GM19324 (cell line): ENCODE measurements around the gene P3H3.

Experiments
- ATAC-seq: cut with Tn5 transposase; IDR thresholded peaks from one replicate; pipeline ENCODE4 v1.9.1; 2021; ENCODE audit warnings: mild to moderate bottlenecking, moderate library complexity; ENCODE audit not compliant: unreplicated experiment, low FRiP score

Gene P3H3

DNA sequence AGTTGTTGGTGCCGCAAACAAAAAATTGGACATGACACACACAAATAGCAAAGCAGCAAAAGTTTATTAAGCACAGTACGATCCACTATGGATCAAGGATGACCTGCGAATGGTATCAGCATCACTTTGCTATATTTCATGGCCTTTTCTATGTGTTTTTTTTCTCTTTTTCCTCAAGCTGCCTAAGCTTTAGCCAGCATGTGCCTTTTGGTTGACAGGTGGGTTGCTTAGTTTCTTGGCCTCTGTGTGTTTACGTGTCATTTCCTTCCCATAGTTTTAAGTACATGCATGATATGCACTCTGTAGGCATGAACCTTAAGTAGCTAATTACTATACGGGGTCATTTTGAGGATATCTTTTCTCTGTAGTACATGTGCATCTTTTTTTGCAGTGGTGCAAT lies 29.1 kb upstream of the P3H3 start:
- ATAC-seq: no peak

- no peak for ATAC-seq
Measured at GRCh38 chr12:6807170-6807569, 21.0 kb upstream of the P3H3 start.

DNA sequence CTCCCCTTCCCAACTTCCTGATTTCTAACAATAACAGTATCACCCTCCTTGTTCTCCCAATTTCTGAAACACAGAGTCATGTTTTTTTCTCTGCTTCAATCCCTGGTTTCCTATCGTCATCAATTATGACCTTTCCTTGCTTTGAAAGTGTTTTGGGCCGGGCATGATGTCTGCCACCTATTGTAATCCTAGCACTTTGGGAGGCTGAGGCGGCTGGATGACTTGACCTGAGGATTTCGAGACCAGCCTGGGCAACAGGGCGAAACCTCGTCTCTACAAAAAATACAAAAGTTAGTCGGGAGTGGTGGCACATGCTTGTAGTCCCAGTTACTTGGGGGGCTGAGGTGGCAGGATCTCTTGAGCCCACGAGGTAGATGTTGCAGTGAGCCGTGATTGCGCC lies 19.2 kb upstream of the P3H3 start:
- no peak for ATAC-seq

DNA sequence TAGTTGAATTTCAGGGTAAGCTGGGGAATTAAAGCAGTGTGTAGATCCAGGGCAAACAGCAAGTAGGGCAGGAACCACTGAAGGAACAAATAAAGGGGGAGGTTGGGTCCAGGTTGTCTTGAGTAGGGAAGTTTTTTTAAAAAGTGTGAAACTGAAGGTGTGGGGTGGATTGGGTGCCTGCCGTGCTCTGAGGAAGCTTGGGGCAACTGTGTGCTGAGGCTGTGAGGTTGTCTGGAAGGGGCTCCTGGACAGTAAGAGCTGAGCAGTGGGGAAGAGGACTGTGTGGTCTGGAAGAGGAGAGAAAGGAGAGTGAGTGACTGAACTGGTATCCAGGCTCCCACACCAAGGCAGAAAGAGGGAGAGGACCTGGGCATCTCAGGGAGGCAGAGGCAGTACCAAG lies 17.4 kb upstream of the P3H3 start:
- ATAC-seq: no peak

GRCh38 chr12:6813363-6813762 lies 14.8 kb upstream of the P3H3 start:
- ATAC-seq: no peak

DNA sequence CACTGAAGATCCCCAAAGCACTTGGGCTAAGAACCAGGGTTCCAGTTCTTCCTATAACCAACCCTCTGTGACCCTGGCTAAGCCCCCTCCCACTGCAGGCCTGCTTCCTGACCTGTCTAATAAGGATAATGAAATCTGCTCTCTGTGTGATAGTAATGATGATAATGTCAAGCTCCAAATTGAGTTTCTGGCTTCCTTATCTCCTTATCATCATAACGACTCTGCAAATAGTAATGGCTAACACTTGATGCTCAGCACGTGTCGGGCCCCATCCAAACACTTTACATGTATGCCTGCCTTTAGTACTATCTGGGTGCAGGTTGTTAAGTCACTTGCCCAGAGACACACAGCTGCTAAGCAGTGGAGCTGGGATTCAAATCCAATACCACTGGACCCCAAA lies 11.6 kb upstream of the P3H3 start:
- no peak for ATAC-seq

DNA sequence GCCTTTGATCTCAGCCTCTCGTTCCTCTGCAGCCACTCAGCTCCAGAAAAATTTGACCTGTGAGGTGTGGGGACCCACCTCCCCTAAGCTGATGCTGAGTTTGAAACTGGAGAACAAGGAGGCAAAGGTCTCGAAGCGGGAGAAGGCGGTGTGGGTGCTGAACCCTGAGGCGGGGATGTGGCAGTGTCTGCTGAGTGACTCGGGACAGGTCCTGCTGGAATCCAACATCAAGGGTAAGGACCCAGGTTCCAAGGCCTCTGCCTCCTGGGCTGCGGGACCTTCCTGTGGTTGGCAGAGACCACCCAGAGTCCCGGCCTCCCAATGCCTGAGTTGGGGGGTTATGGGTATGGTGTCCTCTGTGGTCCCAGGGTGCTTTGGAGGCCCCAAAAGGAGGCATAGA lies 11.1 kb upstream of the P3H3 start:
- no peak for ATAC-seq

DNA sequence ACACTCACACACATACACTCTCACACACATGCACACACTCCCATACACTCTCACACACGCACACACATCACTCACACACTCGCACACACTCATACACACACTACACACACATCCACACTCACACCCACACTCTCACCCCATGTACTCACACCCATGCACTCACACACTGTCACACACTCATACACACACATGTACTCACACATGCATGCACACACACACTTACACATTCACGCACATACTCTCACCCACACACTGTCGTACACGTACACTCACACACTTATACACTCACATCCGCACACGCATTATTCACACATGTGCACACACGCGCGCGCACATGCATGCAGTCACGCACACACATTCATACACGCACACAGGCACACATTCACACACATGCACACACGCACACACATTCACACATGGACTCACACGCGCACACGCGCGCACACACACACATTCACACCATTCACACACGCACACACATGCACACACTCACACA lies 10.5 kb upstream of the P3H3 start:
- no peak for ATAC-seq

DNA sequence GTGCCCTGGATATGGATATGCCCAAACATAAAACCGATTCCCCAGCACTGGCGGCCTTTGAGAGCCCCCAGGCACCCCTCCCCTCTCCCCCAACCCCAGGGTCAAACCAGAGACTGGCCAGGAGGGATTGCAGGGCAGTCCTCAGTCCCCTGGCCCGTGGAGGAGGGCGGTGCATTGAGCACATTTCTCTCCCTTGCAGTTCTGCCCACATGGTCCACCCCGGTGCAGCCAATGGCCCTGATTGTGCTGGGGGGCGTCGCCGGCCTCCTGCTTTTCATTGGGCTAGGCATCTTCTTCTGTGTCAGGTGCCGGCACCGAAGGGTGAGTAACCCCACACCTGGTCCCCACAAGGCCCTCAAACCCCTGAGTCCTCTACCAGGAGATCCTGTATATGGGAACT lies 10.0 kb upstream of the P3H3 start:
- no peak for ATAC-seq

- ATAC-seq: no peak
Measured at GRCh38 chr12:6818645-6819044, 9.6 kb upstream of the P3H3 start.

DNA sequence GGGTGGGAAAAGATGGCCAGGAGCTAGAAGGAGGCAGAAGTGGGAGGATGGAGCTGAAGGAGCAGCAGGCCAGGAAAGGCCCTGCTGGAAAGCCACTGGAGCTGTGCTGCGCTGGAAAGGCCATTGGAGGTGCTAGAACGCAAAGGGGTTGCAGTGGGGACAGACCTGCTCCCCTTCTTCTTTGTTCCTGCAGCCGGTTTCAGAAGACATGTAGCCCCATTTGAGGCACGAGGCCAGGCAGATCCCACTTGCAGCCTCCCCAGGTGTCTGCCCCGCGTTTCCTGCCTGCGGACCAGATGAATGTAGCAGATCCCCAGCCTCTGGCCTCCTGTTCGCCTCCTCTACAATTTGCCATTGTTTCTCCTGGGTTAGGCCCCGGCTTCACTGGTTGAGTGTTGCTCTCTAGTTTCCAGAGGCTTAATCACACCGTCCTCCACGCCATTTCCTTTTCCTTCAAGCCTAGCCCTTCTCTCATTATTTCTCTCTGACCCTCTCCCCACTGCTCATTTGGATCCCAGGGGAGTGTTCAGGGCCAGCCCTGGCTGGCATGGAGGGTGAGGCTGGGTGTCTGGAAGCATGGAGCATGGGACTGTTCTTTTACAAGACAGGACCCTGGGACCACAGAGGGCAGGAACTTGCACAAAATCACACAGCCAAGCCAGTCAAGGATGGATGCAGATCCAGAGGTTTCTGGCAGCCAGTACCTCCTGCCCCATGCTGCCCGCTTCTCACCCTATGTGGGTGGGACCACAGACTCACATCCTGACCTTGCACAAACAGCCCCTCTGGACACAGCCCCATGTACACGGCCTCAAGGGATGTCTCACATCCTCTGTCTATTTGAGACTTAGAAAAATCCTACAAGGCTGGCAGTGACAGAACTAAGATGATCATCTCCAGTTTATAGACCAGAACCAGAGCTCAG lies 8.8 kb upstream of the P3H3 start:
- ATAC-seq: no peak

GRCh38 chr12:6820166-6820565 lies 8.0 kb upstream of the P3H3 start:
- ATAC-seq: no peak

DNA sequence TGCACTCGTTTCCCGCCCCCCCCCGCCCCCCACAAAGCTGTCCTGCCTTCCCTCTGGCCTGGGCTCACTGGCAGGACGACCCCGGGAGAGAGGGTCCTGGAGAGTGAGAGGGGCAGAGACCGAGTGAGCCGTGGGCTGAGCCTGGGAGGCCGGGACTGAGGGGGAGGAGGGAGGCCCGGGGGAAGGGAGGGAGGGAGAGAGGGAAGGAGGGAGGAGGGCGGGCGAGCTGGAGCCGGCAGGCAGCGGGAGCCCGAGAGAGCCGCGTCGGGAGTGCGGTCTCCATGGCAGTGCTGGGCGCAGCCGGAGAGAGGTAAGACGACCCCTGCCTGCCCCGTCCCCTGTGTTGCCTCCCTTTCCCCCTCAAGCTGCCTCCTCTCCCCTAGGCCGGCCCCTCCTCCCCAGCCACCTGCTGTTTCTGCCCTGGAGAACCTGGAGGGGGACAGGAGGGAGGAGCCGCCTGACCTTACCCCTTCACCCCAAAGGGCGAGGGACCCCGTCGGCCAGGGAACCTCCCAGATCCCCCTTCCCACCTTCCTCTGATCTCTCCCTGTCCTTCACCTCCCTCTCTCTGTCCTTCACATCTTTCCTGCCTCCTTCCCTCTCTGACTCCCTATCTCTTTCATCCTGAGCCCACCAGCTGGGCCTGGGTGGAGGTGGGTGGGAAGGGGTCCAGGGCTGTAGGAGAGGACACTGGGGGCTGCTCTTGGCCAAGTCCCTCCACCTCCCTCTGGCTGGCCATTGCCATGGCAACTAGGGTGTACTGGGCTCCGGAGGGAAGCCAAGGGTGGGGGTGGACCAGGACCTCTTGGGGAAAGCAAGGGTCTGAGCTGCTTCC lies 6.4 kb upstream of the P3H3 start, which contains the start of gene GPR162:
Gene GPR162 (plus strand): TSS at position 231 of the 835 bp plus-strand sequence. CDS start 2,078 bp downstream, outside the sequence.
- no peak for ATAC-seq

GRCh38 chr12:6822426-6823135 lies 5.6 kb upstream of the P3H3 start:
- ATAC-seq: no peak

- no peak for ATAC-seq
Measured at GRCh38 chr12:6823182-6824084, 4.8 kb upstream of the P3H3 start.

DNA sequence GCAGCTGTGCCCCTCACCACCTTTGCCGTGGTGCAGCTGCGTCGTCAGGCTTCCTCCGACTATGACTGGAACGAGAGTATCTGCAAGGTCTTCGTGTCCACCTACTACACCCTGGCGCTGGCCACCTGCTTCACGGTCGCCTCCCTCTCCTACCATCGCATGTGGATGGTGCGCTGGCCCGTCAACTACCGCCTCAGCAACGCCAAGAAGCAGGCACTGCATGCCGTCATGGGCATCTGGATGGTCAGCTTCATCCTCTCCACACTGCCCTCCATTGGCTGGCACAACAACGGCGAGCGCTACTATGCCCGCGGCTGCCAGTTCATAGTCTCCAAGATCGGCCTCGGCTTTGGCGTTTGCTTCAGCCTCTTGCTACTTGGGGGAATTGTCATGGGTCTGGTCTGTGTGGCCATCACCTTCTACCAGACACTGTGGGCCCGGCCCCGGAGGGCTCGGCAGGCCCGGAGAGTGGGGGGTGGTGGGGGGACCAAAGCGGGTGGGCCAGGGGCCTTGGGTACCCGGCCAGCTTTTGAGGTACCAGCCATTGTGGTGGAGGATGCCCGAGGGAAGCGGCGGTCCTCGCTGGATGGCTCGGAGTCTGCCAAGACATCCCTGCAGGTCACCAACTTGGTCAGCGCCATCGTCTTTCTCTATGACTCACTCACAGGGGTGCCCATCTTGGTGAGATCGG lies 4.0 kb upstream of the P3H3 start:
- ATAC-seq: no peak

- ATAC-seq: no peak
Measured at GRCh38 chr12:6824901-6825381, 3.3 kb upstream of the P3H3 start.

DNA sequence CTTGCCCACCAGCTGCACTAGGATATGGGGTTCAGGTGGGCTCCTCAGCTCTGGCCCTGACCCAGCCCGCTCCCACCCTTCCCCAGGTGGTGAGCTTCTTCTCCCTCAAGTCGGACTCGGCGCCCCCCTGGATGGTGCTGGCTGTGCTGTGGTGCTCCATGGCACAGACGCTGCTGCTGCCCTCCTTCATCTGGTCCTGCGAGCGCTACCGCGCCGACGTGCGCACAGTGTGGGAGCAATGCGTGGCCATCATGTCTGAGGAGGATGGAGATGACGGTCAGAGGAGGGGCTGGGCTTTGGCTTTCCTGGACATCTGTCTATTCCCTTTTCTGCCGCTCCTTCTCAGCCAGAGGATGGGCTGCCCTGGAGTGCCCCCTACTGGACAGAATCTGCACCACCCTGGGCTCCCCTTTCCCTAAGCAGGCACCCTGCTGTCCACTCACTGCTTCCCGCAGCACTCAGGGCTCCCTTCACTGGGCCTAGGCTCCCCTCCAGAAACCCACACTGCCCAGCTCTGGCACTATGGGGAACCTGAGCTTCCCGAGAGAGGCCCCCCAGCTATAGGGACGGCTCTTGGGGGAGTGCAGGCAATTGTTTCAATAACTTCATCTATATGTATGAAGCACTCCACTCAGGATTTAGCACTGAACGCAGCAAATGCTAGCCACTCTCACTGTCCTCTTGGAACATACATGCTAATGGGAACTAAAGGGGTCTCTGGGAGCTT lies 2.6 kb upstream of the P3H3 start:
- no peak for ATAC-seq
